Natural killer cell treated with Interleukin-12 subunit alpha and Interleukin-12 subunit beta and Interleukin-15 and Interleukin-18, amount 100 ng/mL, for 72 hours (primary cell): ENCODE data around the gene MPZL2. TPM values are rescaled to one million over a fixed set of nuclear protein-coding genes. Genes with fewer than 3 reads are reported as not detected.
A peak's percentile ranks its signal among the peaks of the same experiment; 100 is the strongest.

Source experiments
- ATAC-seq, 2 donors: fragments of 150-1000 bp; cut with Tn5 transposase in 1 of 2; sonication (Bioruptor Pico), chemical (Tn5 transposase) in 1 of 2; 2 replicates each; pipeline ENCODE4 v1.10.0; 2021
- DNase-seq: peaks from one replicate; pipeline ENCODE4 v3.0.0; 2022; ENCODE audit warnings: low spot score
- H3K27ac Mint-ChIP-seq, 2 donors: 1 replicate in 1 of 2; 2 replicates in 1 of 2; pipeline ENCODE4 v1.8.0; 2022; ENCODE audit warnings: mixed read lengths in 2 of 2, mild to moderate bottlenecking in 1 of 2, moderate library complexity in 1 of 2
- H3K27me3 Mint-ChIP-seq, 2 donors: 1 replicate in 1 of 2; 2 replicates in 1 of 2; pipeline ENCODE4 v1.8.0; 2022; ENCODE audit warnings: mixed read lengths in 2 of 2
- H3K36me3 Mint-ChIP-seq: one replicate; pipeline ENCODE4 v1.8.0; 2022; ENCODE audit warnings: mixed read lengths
- H3K4me1 Mint-ChIP-seq, 2 donors: 1 replicate in 1 of 2; 2 replicates in 1 of 2; pipeline ENCODE4 v1.8.0; 2022; ENCODE audit warnings: low read depth in 2 of 2, mixed read lengths in 2 of 2, mild to moderate bottlenecking in 1 of 2
- H3K4me3 Mint-ChIP-seq: one replicate; pipeline ENCODE4 v1.8.0; 2022; ENCODE audit warnings: mixed read lengths
- H3K9me3 Mint-ChIP-seq: 2 replicates; pipeline ENCODE4 v1.8.0; 2022; ENCODE audit warnings: mixed read lengths
- total RNA-seq, 2 donors: library from RNA; stranded (reverse); gene quantifications; one replicate each; pipeline ENCODE4 v1.2.3, GENCODE V29; 2022

The MPZL2 gene
- total RNA-seq, 2 donors from 2014 or later: 0.45 TPM; not detected in 1

- Mint-ChIP-seq H3K27ac (peak overlapping the region; percentile 80 to 81), H3K9me3 (no peaks in the 10 kb centered on the region), H3K4me3 (peak overlapping the region; percentile 54), H3K36me3 (no peaks in the 10 kb centered on the region), H3K27me3 (peaks cover 0 to 24% of the 10 kb centered on the region in 2 donors), H3K4me1 (peaks cover 23 to 59% of the 10 kb centered on the region in 2 donors)
- ATAC-seq (no peak), DNase-seq (no peak)
Measured at GRCh38 chr11:118219244-118219643, 44.9 kb downstream of the MPZL2 start.

- Mint-ChIP-seq H3K9me3 (no peaks in the 10 kb centered on the region), H3K36me3 (no peaks in the 10 kb centered on the region), H3K4me3 (peak overlapping the region; percentile 76), H3K27me3 (peaks cover 7 to 37% of the 10 kb centered on the region in 2 donors), H3K4me1 (peaks cover 24 to 65% of the 10 kb centered on the region in 2 donors), H3K27ac (peak overlapping the region; percentile 80 to 81)
- ATAC-seq (peak in 1 of 2 donors; percentile 76), DNase-seq (no peak)
Measured at GRCh38 chr11:118217575-118217974, 46.5 kb downstream of the MPZL2 start.

GRCh38 chr11:118216621-118217481, 47.2 kb downstream of the MPZL2 start:
- H3K27ac Mint-ChIP-seq: peak overlapping the region; percentile 80 to 81
- H3K27me3 Mint-ChIP-seq: peaks cover 8 to 39% of the 10 kb centered on the region in 2 donors
- no peaks in the 10 kb centered on the region for H3K36me3 Mint-ChIP-seq
- DNase-seq (no peak), ATAC-seq (peak in 1 of 2 donors; percentile 83)
- H3K4me3 Mint-ChIP-seq: peak overlapping the region; percentile 76
- H3K4me1 Mint-ChIP-seq: peaks cover 24 to 66% of the 10 kb centered on the region in 2 donors
- H3K9me3 Mint-ChIP-seq: no peaks in the 10 kb centered on the region

- peaks cover 8 to 39% of the 10 kb centered on the region in 2 donors for H3K27me3 Mint-ChIP-seq
- peaks cover 24 to 66% of the 10 kb centered on the region in 2 donors for H3K4me1 Mint-ChIP-seq
- no peaks in the 10 kb centered on the region for H3K36me3 Mint-ChIP-seq
- DNase-seq (no peak), ATAC-seq (no peak)
- no peaks in the 10 kb centered on the region for H3K9me3 Mint-ChIP-seq
- H3K4me3 Mint-ChIP-seq: peak overlapping the region; percentile 30
- peak overlapping the region; percentile 80 to 81 for H3K27ac Mint-ChIP-seq
Measured at GRCh38 chr11:118215765-118216164, 48.3 kb downstream of the MPZL2 start.

GRCh38 chr11:118215262-118215661, 48.8 kb downstream of the MPZL2 start:
- peaks cover 8 to 37% of the 10 kb centered on the region in 2 donors for H3K27me3 Mint-ChIP-seq
- DNase-seq (no peak), ATAC-seq (peak in 1 of 2 donors; percentile 50)
- peak overlapping the region; percentile 80 to 81 for H3K27ac Mint-ChIP-seq
- H3K9me3 Mint-ChIP-seq: no peaks in the 10 kb centered on the region
- H3K4me1 Mint-ChIP-seq: peaks cover 24 to 66% of the 10 kb centered on the region in 2 donors
- peak overlapping the region; percentile 30 for H3K4me3 Mint-ChIP-seq
- no peaks in the 10 kb centered on the region for H3K36me3 Mint-ChIP-seq

GRCh38 chr11:118214210-118214914, 49.7 kb downstream of the MPZL2 start:
- peak overlapping the region; percentile 27 to 36 for H3K27ac Mint-ChIP-seq
- ATAC-seq: no peak
- DNase-seq: no peak
- H3K4me3 Mint-ChIP-seq: peak overlapping the region; percentile 30
- H3K9me3 Mint-ChIP-seq: no peaks in the 10 kb centered on the region
- H3K4me1 Mint-ChIP-seq: peaks cover 24 to 58% of the 10 kb centered on the region in 2 donors
- peaks cover 8 to 32% of the 10 kb centered on the region in 2 donors for H3K27me3 Mint-ChIP-seq
- no peaks in the 10 kb centered on the region for H3K36me3 Mint-ChIP-seq

- Mint-ChIP-seq H3K27me3 (peaks cover 8 to 33% of the 10 kb centered on the region in 2 donors), H3K4me3 (peak overlapping the region; percentile 30), H3K27ac (peak overlapping the region; percentile 27 to 36), H3K9me3 (no peaks in the 10 kb centered on the region), H3K36me3 (no peaks in the 10 kb centered on the region), H3K4me1 (peaks cover 24 to 62% of the 10 kb centered on the region in 2 donors)
- DNase-seq: no peak
- no peak for ATAC-seq
Measured at GRCh38 chr11:118213781-118214180, 50.3 kb downstream of the MPZL2 start.

GRCh38 chr11:118213201-118213600, 50.9 kb downstream of the MPZL2 start:
- H3K4me1 Mint-ChIP-seq: peaks cover 24 to 61% of the 10 kb centered on the region in 2 donors

GRCh38 chr11:118212781-118213191, 51.3 kb downstream of the MPZL2 start:
- no peak for DNase-seq
- no peaks in the 10 kb centered on the region for H3K36me3 Mint-ChIP-seq
- no peak for ATAC-seq
- H3K9me3 Mint-ChIP-seq: no peaks in the 10 kb centered on the region
- H3K27ac Mint-ChIP-seq: peak overlapping the region; percentile 27 to 36
- peak overlapping the region; percentile 5 for H3K4me3 Mint-ChIP-seq
- H3K4me1 Mint-ChIP-seq: peaks cover 24 to 60% of the 10 kb centered on the region in 2 donors
- H3K27me3 Mint-ChIP-seq: peaks cover 8 to 34% of the 10 kb centered on the region in 2 donors

More at GRCh38 chr11:118213201-118213600, 50.9 kb downstream of the MPZL2 start:
- Mint-ChIP-seq H3K27me3 (peaks cover 8 to 32% of the 10 kb centered on the region in 2 donors), H3K27ac (peak overlapping the region; percentile 27 to 36), H3K36me3 (no peaks in the 10 kb centered on the region), H3K9me3 (no peaks in the 10 kb centered on the region), H3K4me3 (peak overlapping the region; percentile 5)
- DNase-seq (no peak), ATAC-seq (no peak)

GRCh38 chr11:118212131-118212725, 51.9 kb downstream of the MPZL2 start:
- Mint-ChIP-seq H3K36me3 (no peaks in the 10 kb centered on the region), H3K4me3 (no peak overlapping the region)

GRCh38 chr11:118211006-118211405, 53.1 kb downstream of the MPZL2 start:
- DNase-seq: no peak
- Mint-ChIP-seq H3K4me3 (no peak overlapping the region), H3K27me3 (peaks cover 8 to 32% of the 10 kb centered on the region in 2 donors), H3K27ac (no peak overlapping the region), H3K9me3 (peaks cover 2% of the 10 kb centered on the region), H3K4me1 (peaks cover 25 to 60% of the 10 kb centered on the region in 2 donors), H3K36me3 (peaks cover 4% of the 10 kb centered on the region)
- no peak for ATAC-seq

More at GRCh38 chr11:118212131-118212725, 51.9 kb downstream of the MPZL2 start:
- ATAC-seq (no peak), DNase-seq (no peak)
- peak overlapping the region in 1 of 2 donors; percentile 27 for H3K27ac Mint-ChIP-seq
- peaks cover 24 to 57% of the 10 kb centered on the region in 2 donors for H3K4me1 Mint-ChIP-seq
- H3K9me3 Mint-ChIP-seq: no peaks in the 10 kb centered on the region
- H3K27me3 Mint-ChIP-seq: peaks cover 8 to 35% of the 10 kb centered on the region in 2 donors

GRCh38 chr11:118210323-118210722, 53.8 kb downstream of the MPZL2 start:
- peaks cover 8 to 32% of the 10 kb centered on the region in 2 donors for H3K27me3 Mint-ChIP-seq
- DNase-seq (no peak), ATAC-seq (no peak)
- no peak overlapping the region for H3K27ac Mint-ChIP-seq
- H3K4me3 Mint-ChIP-seq: no peak overlapping the region
- H3K4me1 Mint-ChIP-seq: peaks cover 27 to 62% of the 10 kb centered on the region in 2 donors
- H3K9me3 Mint-ChIP-seq: peaks cover 2% of the 10 kb centered on the region
- H3K36me3 Mint-ChIP-seq: peaks cover 4% of the 10 kb centered on the region

- Mint-ChIP-seq H3K36me3 (peaks cover 4% of the 10 kb centered on the region), H3K4me1 (peaks cover 19 to 50% of the 10 kb centered on the region in 2 donors), H3K27ac (peak overlapping the region in 1 of 2 donors; percentile 45), H3K9me3 (peaks cover 2% of the 10 kb centered on the region), H3K4me3 (no peak overlapping the region), H3K27me3 (peaks cover 8 to 24% of the 10 kb centered on the region in 2 donors)
- ATAC-seq (no peak), DNase-seq (no peak)
Measured at GRCh38 chr11:118209033-118209432, 55.1 kb downstream of the MPZL2 start.
